SK-N-SH (cell line): ENCODE results near the gene MACROD2. TPM values are rescaled to one million over a fixed set of nuclear protein-coding genes. Genes with fewer than 3 reads are reported as not detected.

Source experiments
- CTCF ChIA-PET: fragments of 300-600, 350-600 bp; formaldehyde crosslinking; extraction: SDS; loops from one replicate; lab custom pipeline; 2021; lab: Yijun Ruan, JAX
- POLR2A ChIA-PET: fragments of 350-600 bp; sonication (Branson Sonifier 250); formaldehyde crosslinking; extraction: SDS; loops from one replicate; lab custom pipeline; 2020; ENCODE audit warnings: antibody characterized with exemption, inconsistent platforms; lab: Yijun Ruan, JAX
- DNase-seq: peaks from one replicate; pipeline ENCODE4 v3.0.0; 2012
- H2AFZ ChIP-seq: fragments of 200-600 bp; sonication (generic); 2 replicates; pipeline ENCODE4 v1.8.1; 2016; ENCODE audit warnings: antibody characterized with exemption, mild to moderate bottlenecking, low read depth
- H3F3A ChIP-seq: fragments of 200-600 bp; sonication (generic); replicated peaks from 2 replicates; pipeline ENCODE3; 2016; ENCODE audit warnings: antibody characterized with exemption, mild to moderate bottlenecking; ENCODE audit not compliant: insufficient read depth
- H3K27ac ChIP-seq, 2 experiments: fragments of 200-500 bp in 1 of 2; fragments of 200-600 bp in 1 of 2; sonication (Bioruptor generic) in 1 of 2; sonication (generic), shearing (Covaris generic) in 1 of 2; 2 replicates each; pipeline versions ENCODE4 v1.5.1 to v1.6.1; 2014 to 2016; ENCODE audit warnings: low read depth in 2 of 2, inconsistent platforms in 1 of 2, low read length in 1 of 2, mild to moderate bottlenecking in 1 of 2, mixed read lengths in 1 of 2
- H3K27me3 ChIP-seq: fragments of 200-600 bp; sonication (generic), shearing (Covaris generic); 2 replicates; pipeline ENCODE4 v1.6.1; 2016; ENCODE audit warnings: mixed run types; ENCODE audit not compliant: insufficient read depth
- H3K36me3 ChIP-seq, 2 experiments: fragments of 200-500 bp in 1 of 2; fragments of 200-600 bp in 1 of 2; sonication (Bioruptor generic) in 1 of 2; sonication (generic) in 1 of 2; replicated peaks in 1 of 2; 2 replicates each; pipeline versions ENCODE3 to v1.5.1; 2014 to 2016; ENCODE audit warnings: low read length in 1 of 2, mild to moderate bottlenecking in 1 of 2; ENCODE audit not compliant: insufficient read depth in 2 of 2, control insufficient read depth in 1 of 2
- H3K4me1 ChIP-seq, 2 experiments: fragments of 200-500 bp in 1 of 2; fragments of 200-600 bp in 1 of 2; sonication (Bioruptor generic) in 1 of 2; sonication (generic), shearing (Covaris generic) in 1 of 2; 2 replicates each; pipeline versions ENCODE4 v1.5.1 to v1.6.1; 2014 to 2016; ENCODE audit warnings: low read depth in 1 of 2, low read length in 1 of 2, mixed run types in 1 of 2; ENCODE audit not compliant: insufficient read depth in 2 of 2, control insufficient read depth in 1 of 2
- H3K4me2 ChIP-seq: fragments of 200-600 bp; sonication (generic), shearing (Covaris generic); 2 replicates; pipeline ENCODE4 v1.6.1; 2017; ENCODE audit warnings: mixed run types
- H3K4me3 ChIP-seq, 2 experiments: fragments of 200-500 bp in 1 of 2; fragments of 200-600 bp in 1 of 2; sonication (Bioruptor generic) in 1 of 2; sonication (generic), shearing (Covaris generic) in 1 of 2; 2 replicates each; pipeline versions ENCODE4 v1.5.1 to v1.8.1; 2014 to 2016; ENCODE audit warnings: low read depth in 2 of 2, inconsistent platforms in 1 of 2, low read length in 1 of 2, mild to moderate bottlenecking in 1 of 2, mixed read lengths in 1 of 2, moderate library complexity in 1 of 2
- H3K79me2 ChIP-seq: fragments of 200-600 bp; sonication (generic); 2 replicates; pipeline ENCODE4 v1.8.1; 2017; ENCODE audit warnings: mild to moderate bottlenecking; ENCODE audit not compliant: insufficient read depth
- H3K9ac ChIP-seq: fragments of 200-600 bp; sonication (generic); 2 replicates; pipeline ENCODE4 v1.6.1; 2017; ENCODE audit warnings: mixed run types
- H3K9me2 ChIP-seq: fragments of 200-600 bp; sonication (generic); 2 replicates; pipeline ENCODE4 v1.6.1; 2017; ENCODE audit warnings: mixed run types
- H3K9me3 ChIP-seq: fragments of 200-600 bp; sonication (generic); 2 replicates; pipeline ENCODE4 v1.6.1; 2017; ENCODE audit warnings: mixed run types, mild to moderate bottlenecking, moderate library complexity
- H4K20me1 ChIP-seq: fragments of 200-600 bp; sonication (generic); 2 replicates; pipeline ENCODE4 v1.6.1; 2017; ENCODE audit warnings: mild to moderate bottlenecking, mixed run types; ENCODE audit not compliant: insufficient read depth
- EZH2phosphoT487 ChIP-seq: fragments of 200-600 bp; sonication (generic); IDR thresholded peaks from 2 replicates; pipeline ENCODE4 v1.6.1; 2017; ENCODE audit warnings: low read depth, mixed run types, mild to moderate bottlenecking, antibody characterized with exemption, moderate library complexity, borderline replicate concordance
- FOXJ3 ChIP-seq: sonication (generic); formaldehyde crosslinking; IDR thresholded peaks from 2 replicates; pipeline ENCODE4 v1.5.1; 2020; ENCODE audit warnings: mild to moderate bottlenecking, missing genetic modification reagents
- FOXM1 ChIP-seq: IDR thresholded peaks from 2 replicates; pipeline ENCODE4 v1.4.0; 2012; ENCODE audit warnings: low read depth, mild to moderate bottlenecking
- GATA2 ChIP-seq: sonication (generic); formaldehyde crosslinking; IDR thresholded peaks from 2 replicates; pipeline ENCODE4 v1.5.0; 2020; ENCODE audit warnings: mild to moderate bottlenecking, missing genetic modification reagents
- JUND ChIP-seq: IDR thresholded peaks from 2 replicates; pipeline ENCODE4 v1.4.0; 2012
- MAX ChIP-seq: IDR thresholded peaks from 2 replicates; pipeline ENCODE4 v1.4.0; 2012; ENCODE audit warnings: low read depth
- MEF2A ChIP-seq: IDR thresholded peaks from 2 replicates; pipeline ENCODE4 v1.4.0; 2012; ENCODE audit warnings: low read depth, borderline replicate concordance
- MXI1 ChIP-seq: IDR thresholded peaks from 2 replicates; pipeline ENCODE4 v1.6.1; 2012; ENCODE audit warnings: mild to moderate bottlenecking, low read depth, low read length, improper control_type of control experiment
- PBX3 ChIP-seq: IDR thresholded peaks from 2 replicates; pipeline ENCODE4; 2012
- RAD21 ChIP-seq: IDR thresholded peaks from 2 replicates; pipeline ENCODE4 v1.6.1; 2012; ENCODE audit warnings: mild to moderate bottlenecking, low read length
- RFX5 ChIP-seq: IDR thresholded peaks from 2 replicates; pipeline ENCODE4 v1.6.1; 2012; ENCODE audit warnings: mild to moderate bottlenecking, improper control_type of control experiment, low read length
- SIN3A ChIP-seq: IDR thresholded peaks from 2 replicates; pipeline ENCODE4 v1.6.1; 2012; ENCODE audit warnings: low read depth, mild to moderate bottlenecking, low read length, moderate library complexity, borderline replicate concordance
- TCF12 ChIP-seq: IDR thresholded peaks from 2 replicates; pipeline ENCODE4 v1.4.0; 2012
- TEAD4 ChIP-seq: IDR thresholded peaks from 2 replicates; pipeline ENCODE4 v1.4.0; 2012; ENCODE audit warnings: mild to moderate bottlenecking, borderline replicate concordance; ENCODE audit not compliant: insufficient read depth
- USF2 ChIP-seq: fragments of 150-350 bp; IDR thresholded peaks from 2 replicates; pipeline ENCODE4 v1.6.1; 2017; ENCODE audit warnings: antibody characterized with exemption, low read length, low read depth, borderline replicate concordance
- WGBS: methylation state at CpG from one replicate; pipeline ENCODE4 v1.1.6; 2017; ENCODE audit warnings: low lambda C conversion rate; 5-methylcytosine and 5-hydroxymethylcytosine counted together
- polyA plus RNA-seq, 3 experiments: library from polyadenylated mRNA; depleted of rRNA; stranded (reverse); fragments of >200 nt; gene quantifications; 2 replicates each; pipeline ENCODE4 v1.2.3, GENCODE V29; 2012
- TF ChIP-seq, protein P1 (sequence below): IDR thresholded peaks from 2 replicates; pipeline ENCODE4 v1.4.0; 2012; ENCODE audit warnings: low read depth, borderline replicate concordance
- TF ChIP-seq, protein P2 (sequence below): fragments of 150-350 bp; IDR thresholded peaks from 2 replicates; pipeline ENCODE4 v1.6.1; 2016; ENCODE audit warnings: mild to moderate bottlenecking, low read depth, low read length
- TF ChIP-seq, protein P3 (sequence below): IDR thresholded peaks from 2 replicates; pipeline ENCODE4 v1.6.1; 2012; ENCODE audit warnings: mild to moderate bottlenecking, low read depth, low read length, moderate library complexity

The MACROD2 gene
- polyA plus RNA-seq, 1 of the 3 experiments (the other 2 are of a cell fraction): 0.33 TPM

DNA sequence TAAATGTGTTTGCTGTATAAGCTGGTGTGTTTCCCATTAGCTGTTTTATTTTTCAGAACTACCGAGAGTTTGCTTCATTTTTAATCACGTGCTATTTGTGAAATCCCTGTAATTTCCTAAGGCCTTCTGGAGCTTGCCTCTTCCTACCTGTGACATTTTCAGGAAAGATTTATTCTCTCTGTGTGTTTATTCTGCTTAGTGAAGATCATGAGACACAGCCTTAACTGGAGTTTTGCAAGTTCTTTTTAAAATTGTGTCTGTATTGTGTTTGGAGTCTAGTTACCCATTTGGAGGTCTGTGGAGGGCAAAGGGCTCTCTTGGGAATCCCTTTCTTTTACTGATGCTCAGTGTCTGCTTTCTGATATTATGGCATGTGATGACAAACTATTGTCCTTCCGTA lies 701.2 kb downstream of the MACROD2 start:
- Histone ChIP-seq H3F3A (no peaks in the 10 kb centered on the region), H3K9me2 (no peaks in the 10 kb centered on the region), H4K20me1 (no peaks in the 10 kb centered on the region), H3K4me1 (no peaks in the 10 kb centered on the region), H3K4me2 (no peak overlapping the region), H3K9ac (no peak overlapping the region), H3K79me2 (no peaks in the 10 kb centered on the region), H2AFZ (no peak overlapping the region), H3K27me3 (no peaks in the 10 kb centered on the region), H3K27ac (no peak overlapping the region), H3K4me3 (no peak overlapping the region), H3K36me3 (no peaks in the 10 kb centered on the region), H3K9me3 (no peaks in the 10 kb centered on the region)
- CTCF ChIA-PET: no interaction called here
- WGBS: 98% methylated on average over 3 of the region's 3 CpGs
- DNase-seq: no peak
- TF ChIP-seq, protein P1, sequence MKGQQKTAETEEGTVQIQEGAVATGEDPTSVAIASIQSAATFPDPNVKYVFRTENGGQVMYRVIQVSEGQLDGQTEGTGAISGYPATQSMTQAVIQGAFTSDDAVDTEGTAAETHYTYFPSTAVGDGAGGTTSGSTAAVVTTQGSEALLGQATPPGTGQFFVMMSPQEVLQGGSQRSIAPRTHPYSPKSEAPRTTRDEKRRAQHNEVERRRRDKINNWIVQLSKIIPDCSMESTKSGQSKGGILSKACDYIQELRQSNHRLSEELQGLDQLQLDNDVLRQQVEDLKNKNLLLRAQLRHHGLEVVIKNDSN: no peak
- TF ChIP-seq TEAD4 (no peak), USF2 (no peak), FOXJ3 (no peak), MEF2A (no peak), EZH2phosphoT487 (no peak), RFX5 (no peak), JUND (no peak)
- POLR2A ChIA-PET: no interaction called here

DNA sequence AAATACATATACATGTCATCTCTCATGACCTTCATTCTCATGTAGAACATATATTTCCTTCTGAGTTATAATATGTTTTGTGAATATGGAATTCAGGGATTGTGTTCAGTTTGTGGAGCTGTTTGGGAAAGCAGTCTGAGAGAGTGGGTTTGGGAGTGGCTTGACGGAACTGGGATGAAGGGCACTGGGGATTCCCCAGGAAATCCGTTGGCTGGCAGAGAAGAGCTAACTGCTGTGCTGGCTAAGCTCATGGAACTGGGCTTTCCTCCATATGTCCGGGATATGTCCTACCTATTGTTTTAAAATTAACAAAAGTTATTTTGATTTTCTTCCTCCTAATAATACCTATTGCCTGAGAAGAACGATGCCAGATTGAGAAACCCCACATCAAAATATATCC lies 701.6 kb downstream of the MACROD2 start:
- Histone ChIP-seq H3K4me2 (no peak overlapping the region), H3K4me3 (no peak overlapping the region), H2AFZ (no peak overlapping the region), H4K20me1 (no peaks in the 10 kb centered on the region), H3K4me1 (no peaks in the 10 kb centered on the region), H3K36me3 (no peaks in the 10 kb centered on the region), H3K9me2 (no peaks in the 10 kb centered on the region), H3F3A (no peaks in the 10 kb centered on the region), H3K79me2 (no peaks in the 10 kb centered on the region), H3K27me3 (no peaks in the 10 kb centered on the region), H3K9ac (no peak overlapping the region)
- POLR2A ChIA-PET: no interaction called here
- TF ChIP-seq, protein P2, sequence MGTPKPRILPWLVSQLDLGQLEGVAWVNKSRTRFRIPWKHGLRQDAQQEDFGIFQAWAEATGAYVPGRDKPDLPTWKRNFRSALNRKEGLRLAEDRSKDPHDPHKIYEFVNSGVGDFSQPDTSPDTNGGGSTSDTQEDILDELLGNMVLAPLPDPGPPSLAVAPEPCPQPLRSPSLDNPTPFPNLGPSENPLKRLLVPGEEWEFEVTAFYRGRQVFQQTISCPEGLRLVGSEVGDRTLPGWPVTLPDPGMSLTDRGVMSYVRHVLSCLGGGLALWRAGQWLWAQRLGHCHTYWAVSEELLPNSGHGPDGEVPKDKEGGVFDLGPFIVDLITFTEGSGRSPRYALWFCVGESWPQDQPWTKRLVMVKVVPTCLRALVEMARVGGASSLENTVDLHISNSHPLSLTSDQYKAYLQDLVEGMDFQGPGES: no peak
- TF ChIP-seq TCF12 (no peak), MAX (no peak), RAD21 (no peak), PBX3 (no peak), GATA2 (CRISPR knock-in tag) (no peak), RFX5 (no peak), FOXM1 (no peak), MXI1 (no peak), SIN3A (no peak)
- TF ChIP-seq, protein P3, sequence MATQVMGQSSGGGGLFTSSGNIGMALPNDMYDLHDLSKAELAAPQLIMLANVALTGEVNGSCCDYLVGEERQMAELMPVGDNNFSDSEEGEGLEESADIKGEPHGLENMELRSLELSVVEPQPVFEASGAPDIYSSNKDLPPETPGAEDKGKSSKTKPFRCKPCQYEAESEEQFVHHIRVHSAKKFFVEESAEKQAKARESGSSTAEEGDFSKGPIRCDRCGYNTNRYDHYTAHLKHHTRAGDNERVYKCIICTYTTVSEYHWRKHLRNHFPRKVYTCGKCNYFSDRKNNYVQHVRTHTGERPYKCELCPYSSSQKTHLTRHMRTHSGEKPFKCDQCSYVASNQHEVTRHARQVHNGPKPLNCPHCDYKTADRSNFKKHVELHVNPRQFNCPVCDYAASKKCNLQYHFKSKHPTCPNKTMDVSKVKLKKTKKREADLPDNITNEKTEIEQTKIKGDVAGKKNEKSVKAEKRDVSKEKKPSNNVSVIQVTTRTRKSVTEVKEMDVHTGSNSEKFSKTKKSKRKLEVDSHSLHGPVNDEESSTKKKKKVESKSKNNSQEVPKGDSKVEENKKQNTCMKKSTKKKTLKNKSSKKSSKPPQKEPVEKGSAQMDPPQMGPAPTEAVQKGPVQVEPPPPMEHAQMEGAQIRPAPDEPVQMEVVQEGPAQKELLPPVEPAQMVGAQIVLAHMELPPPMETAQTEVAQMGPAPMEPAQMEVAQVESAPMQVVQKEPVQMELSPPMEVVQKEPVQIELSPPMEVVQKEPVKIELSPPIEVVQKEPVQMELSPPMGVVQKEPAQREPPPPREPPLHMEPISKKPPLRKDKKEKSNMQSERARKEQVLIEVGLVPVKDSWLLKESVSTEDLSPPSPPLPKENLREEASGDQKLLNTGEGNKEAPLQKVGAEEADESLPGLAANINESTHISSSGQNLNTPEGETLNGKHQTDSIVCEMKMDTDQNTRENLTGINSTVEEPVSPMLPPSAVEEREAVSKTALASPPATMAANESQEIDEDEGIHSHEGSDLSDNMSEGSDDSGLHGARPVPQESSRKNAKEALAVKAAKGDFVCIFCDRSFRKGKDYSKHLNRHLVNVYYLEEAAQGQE: no peak
- TF ChIP-seq, all 33 proteins: peak for 0
- no peak overlapping the region for H3K27ac ChIP-seq
- CTCF ChIA-PET: interaction anchor here (0.8 kb wide), 1 partner anchor 16 kb away, joined by 3 read pairs; no protein-coding TSS in a partner anchor
- no peak for DNase-seq
- 89% methylated on average over 4 of the region's 4 CpGs for WGBS
- no peaks in the 10 kb centered on the region for H3K9me3 ChIP-seq
